HG02642 (cell line): Measurements from ENCODE around the gene SRRM1.
"Not testable (repeated sequence)": the region's sequence is repeated elsewhere in the genome, so short reads cannot be mapped to it uniquely, and the experiment has no call there.

ENCODE experiments used
- ATAC-seq: cut with Tn5 transposase; IDR thresholded peaks from one replicate; pipeline ENCODE4 v1.9.1; 2021; ENCODE audit warnings: mild to moderate bottlenecking; ENCODE audit not compliant: unreplicated experiment, poor library complexity

Gene SRRM1

GRCh38 chr1:24692351-24692980 lies 49.4 kb downstream of the SRRM1 start:
- ATAC-seq: no peak

- no peak for ATAC-seq
Observed at GRCh38 chr1:24693827-24694379, 50.8 kb downstream of the SRRM1 start.

- ATAC-seq: no peak
Observed at GRCh38 chr1:24694380-24694843, 51.3 kb downstream of the SRRM1 start.

- ATAC-seq: no peak
Observed at GRCh38 chr1:24695202-24695974, 52.3 kb downstream of the SRRM1 start.

- ATAC-seq: no peak
Observed at GRCh38 chr1:24696041-24696755, 53.1 kb downstream of the SRRM1 start.

GRCh38 chr1:24696756-24697330 lies 53.7 kb downstream of the SRRM1 start:
- ATAC-seq: no peak

- not testable (repeated sequence) for ATAC-seq
Observed at GRCh38 chr1:24697453-24698001, 54.4 kb downstream of the SRRM1 start.

- ATAC-seq: not testable (repeated sequence)
Observed at GRCh38 chr1:24698326-24698725, 55.2 kb downstream of the SRRM1 start.

GRCh38 chr1:24699628-24700027 lies 56.5 kb downstream of the SRRM1 start:
- ATAC-seq: no peak

- no peak for ATAC-seq
Observed at GRCh38 chr1:24702511-24703293, 59.6 kb downstream of the SRRM1 start.

- ATAC-seq: no peak
Observed at GRCh38 chr1:24704411-24705259, 61.5 kb downstream of the SRRM1 start.

GRCh38 chr1:24705260-24706073 lies 62.4 kb downstream of the SRRM1 start:
- ATAC-seq: peak; percentile 62

- not testable (repeated sequence) for ATAC-seq
Observed at GRCh38 chr1:24706074-24706389, 62.9 kb downstream of the SRRM1 start.

- ATAC-seq: no peak
Observed at GRCh38 chr1:24707687-24708086, 64.6 kb downstream of the SRRM1 start.

- no peak for ATAC-seq
Observed at GRCh38 chr1:24708938-24709337, 65.8 kb downstream of the SRRM1 start.

- no peak for ATAC-seq
Observed at GRCh38 chr1:24709791-24710441, 66.8 kb downstream of the SRRM1 start.

GRCh38 chr1:24711329-24711728 lies 68.2 kb downstream of the SRRM1 start:
- ATAC-seq: no peak
